ENCODE data around the gene TMSB10. TPM values are rescaled to one million over a fixed set of nuclear protein-coding genes. Genes with fewer than 3 reads are reported as not detected.
"Not testable (repeated sequence)": the region's sequence is repeated elsewhere in the genome, so short reads cannot be mapped to it uniquely, and the experiment has no call there.

Gene TMSB10
- polyA plus RNA-seq, 3 donors, result 5,130 to 7,914 (median 6,847) TPM

DNA sequence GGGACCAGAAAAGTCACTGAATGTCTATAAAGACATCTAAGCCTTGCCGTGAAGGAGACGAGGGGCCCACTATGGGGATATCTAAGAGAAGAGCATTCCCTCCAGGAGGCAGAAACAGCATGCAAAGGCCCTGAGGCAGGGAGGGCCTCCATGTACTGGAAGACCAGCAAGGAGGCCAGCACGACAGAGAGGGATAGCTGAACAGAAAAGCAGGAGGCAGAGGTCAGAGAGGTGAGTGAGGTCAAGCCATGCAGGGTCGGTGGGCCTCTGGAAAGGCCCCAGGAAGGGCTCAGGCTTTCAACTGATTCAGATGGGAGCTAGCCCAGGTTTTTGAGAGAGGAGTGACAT lies 30.3 kb upstream of the TMSB10 start:
- no peak overlapping the region for H3K9ac ChIP-seq (ENCODE audit: insufficient read depth, low read length, poor library complexity, severe bottlenecking)
- Mint-ChIP-seq H3K4me3 (no peak overlapping the region), H3K4me1 (peaks cover 9% of the 10 kb centered on the region), H3K27me3 (ENCODE audit: low read depth in 3 of 3) (peaks cover 22 to 36% (median 29%) of the 10 kb centered on the region in 3 donors), H3K9me3 (peaks cover 0 to 4% (median 2%) of the 10 kb centered on the region in 7 donors), H3K27ac (no peak overlapping the region), H3K36me3 (peaks cover 3 to 5% of the 10 kb centered on the region in 2 donors)
- H2AFZ ChIP-seq (ENCODE audit: insufficient read depth, low read depth, low read length, poor library complexity, severe bottlenecking), result no peak overlapping the region
- H3K27me3 ChIP-seq (ENCODE audit: control insufficient read depth in 2 of 2, insufficient read depth in 2 of 2, low read length in 2 of 2), result peaks cover 11 to 18% of the 10 kb centered on the region in 2 donors
- no peak overlapping the region for H3K4me2 ChIP-seq (replicated peaks; ENCODE audit: extremely low read depth, low read length, poor library complexity, severe bottlenecking)
- DNase-seq, result no peak
- no peaks in the 10 kb centered on the region for H3K79me2 ChIP-seq (ENCODE audit: insufficient read depth, low read length)
- 92% methylated on average over 4 of the region's 4 CpGs for WGBS (ENCODE audit: insufficient coverage)
- H4K20me1 ChIP-seq (ENCODE audit: insufficient read depth, low read length), result no peaks in the 10 kb centered on the region
- peaks cover 3 to 4% of the 10 kb centered on the region in 2 donors for H3K4me1 ChIP-seq (ENCODE audit: control insufficient read depth in 1 of 2, insufficient read depth in 2 of 2, low read length in 2 of 2)
- no peaks in the 10 kb centered on the region for H3K36me3 ChIP-seq (replicated peaks in 1 of 2; ENCODE audit: control insufficient read depth in 1 of 2, insufficient read depth in 2 of 2, low read length in 2 of 2)
- H3K27ac ChIP-seq (ENCODE audit: low read depth in 1 of 2, low read length in 2 of 2), result no peak overlapping the region
- TF ChIP-seq, protein P1, sequence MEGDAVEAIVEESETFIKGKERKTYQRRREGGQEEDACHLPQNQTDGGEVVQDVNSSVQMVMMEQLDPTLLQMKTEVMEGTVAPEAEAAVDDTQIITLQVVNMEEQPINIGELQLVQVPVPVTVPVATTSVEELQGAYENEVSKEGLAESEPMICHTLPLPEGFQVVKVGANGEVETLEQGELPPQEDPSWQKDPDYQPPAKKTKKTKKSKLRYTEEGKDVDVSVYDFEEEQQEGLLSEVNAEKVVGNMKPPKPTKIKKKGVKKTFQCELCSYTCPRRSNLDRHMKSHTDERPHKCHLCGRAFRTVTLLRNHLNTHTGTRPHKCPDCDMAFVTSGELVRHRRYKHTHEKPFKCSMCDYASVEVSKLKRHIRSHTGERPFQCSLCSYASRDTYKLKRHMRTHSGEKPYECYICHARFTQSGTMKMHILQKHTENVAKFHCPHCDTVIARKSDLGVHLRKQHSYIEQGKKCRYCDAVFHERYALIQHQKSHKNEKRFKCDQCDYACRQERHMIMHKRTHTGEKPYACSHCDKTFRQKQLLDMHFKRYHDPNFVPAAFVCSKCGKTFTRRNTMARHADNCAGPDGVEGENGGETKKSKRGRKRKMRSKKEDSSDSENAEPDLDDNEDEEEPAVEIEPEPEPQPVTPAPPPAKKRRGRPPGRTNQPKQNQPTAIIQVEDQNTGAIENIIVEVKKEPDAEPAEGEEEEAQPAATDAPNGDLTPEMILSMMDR (IDR thresholded peaks at IDR 0.05), result no peak
- H3K4me3 ChIP-seq (replicated peaks in 1 of 3; ENCODE audit: low read depth in 2 of 3, low read length in 3 of 3), result no peak overlapping the region
- intact Hi-C loops (cut with micrococcal nuclease), result no loop called here
- H3K9me3 ChIP-seq (replicated peaks in 1 of 2; ENCODE audit: control insufficient read depth in 1 of 2, insufficient read depth in 1 of 2, low read length in 2 of 2), result no peaks in the 10 kb centered on the region

GRCh38 chr2:84875619-84876018 lies 29.8 kb upstream of the TMSB10 start:
- H3K4me3 ChIP-seq (replicated peaks in 1 of 3; ENCODE audit: low read depth in 2 of 3, low read length in 3 of 3); H3K27ac Mint-ChIP-seq; H4K20me1 ChIP-seq (ENCODE audit: insufficient read depth, low read length); H2AFZ ChIP-seq (ENCODE audit: insufficient read depth, low read depth, low read length, poor library complexity, severe bottlenecking); H3K4me3 Mint-ChIP-seq; H3K4me1 ChIP-seq (ENCODE audit: control insufficient read depth in 1 of 2, insufficient read depth in 2 of 2, low read length in 2 of 2); H3K4me2 ChIP-seq (replicated peaks; ENCODE audit: extremely low read depth, low read length, poor library complexity, severe bottlenecking); H3K36me3 ChIP-seq (replicated peaks in 1 of 2; ENCODE audit: control insufficient read depth in 1 of 2, insufficient read depth in 2 of 2, low read length in 2 of 2); DNase-seq; intact Hi-C loops (cut with micrococcal nuclease); H3K9ac ChIP-seq (ENCODE audit: insufficient read depth, low read length, poor library complexity, severe bottlenecking); H3K27ac ChIP-seq (ENCODE audit: low read depth in 1 of 2, low read length in 2 of 2); H3K9me3 Mint-ChIP-seq; H3K79me2 ChIP-seq (ENCODE audit: insufficient read depth, low read length); H3K36me3 Mint-ChIP-seq; H3K9me3 ChIP-seq (replicated peaks in 1 of 2; ENCODE audit: control insufficient read depth in 1 of 2, insufficient read depth in 1 of 2, low read length in 2 of 2): not testable (repeated sequence)
- H3K27me3 ChIP-seq (ENCODE audit: control insufficient read depth in 2 of 2, insufficient read depth in 2 of 2, low read length in 2 of 2), result peaks cover 14 to 23% of the 10 kb centered on the region in 2 donors
- WGBS (ENCODE audit: insufficient coverage), result 100% methylated on average over 1 of the region's 1 CpG
- Mint-ChIP-seq H3K4me1 (peaks cover 13% of the 10 kb centered on the region), H3K27me3 (ENCODE audit: low read depth in 3 of 3) (peaks cover 26 to 40% (median 32%) of the 10 kb centered on the region in 3 donors)

Measured in CD14-positive monocyte (primary cell).